ENCODE measurements around the gene COPA.

DNA sequence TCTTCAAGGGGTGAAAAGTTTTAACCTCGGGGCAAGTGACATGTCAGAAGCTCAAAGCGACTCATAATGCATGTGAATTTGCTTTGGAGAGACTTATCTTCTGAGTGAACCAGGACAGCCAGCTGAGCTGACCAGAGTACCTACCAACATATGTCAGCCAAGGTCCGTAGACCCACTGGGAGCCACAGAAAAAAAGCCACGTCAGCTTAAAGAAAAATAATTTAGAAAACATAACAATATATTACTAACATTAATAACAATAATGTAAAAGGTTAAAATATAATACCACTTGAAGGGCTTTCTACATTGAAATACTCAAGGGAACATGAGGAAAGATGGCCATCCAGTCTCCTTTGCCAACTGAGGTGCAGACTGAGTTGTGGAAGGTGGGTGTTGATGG is 65.1 kb downstream of the COPA start:
- TF ChIP-seq, protein P1, sequence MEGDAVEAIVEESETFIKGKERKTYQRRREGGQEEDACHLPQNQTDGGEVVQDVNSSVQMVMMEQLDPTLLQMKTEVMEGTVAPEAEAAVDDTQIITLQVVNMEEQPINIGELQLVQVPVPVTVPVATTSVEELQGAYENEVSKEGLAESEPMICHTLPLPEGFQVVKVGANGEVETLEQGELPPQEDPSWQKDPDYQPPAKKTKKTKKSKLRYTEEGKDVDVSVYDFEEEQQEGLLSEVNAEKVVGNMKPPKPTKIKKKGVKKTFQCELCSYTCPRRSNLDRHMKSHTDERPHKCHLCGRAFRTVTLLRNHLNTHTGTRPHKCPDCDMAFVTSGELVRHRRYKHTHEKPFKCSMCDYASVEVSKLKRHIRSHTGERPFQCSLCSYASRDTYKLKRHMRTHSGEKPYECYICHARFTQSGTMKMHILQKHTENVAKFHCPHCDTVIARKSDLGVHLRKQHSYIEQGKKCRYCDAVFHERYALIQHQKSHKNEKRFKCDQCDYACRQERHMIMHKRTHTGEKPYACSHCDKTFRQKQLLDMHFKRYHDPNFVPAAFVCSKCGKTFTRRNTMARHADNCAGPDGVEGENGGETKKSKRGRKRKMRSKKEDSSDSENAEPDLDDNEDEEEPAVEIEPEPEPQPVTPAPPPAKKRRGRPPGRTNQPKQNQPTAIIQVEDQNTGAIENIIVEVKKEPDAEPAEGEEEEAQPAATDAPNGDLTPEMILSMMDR (IDR thresholded peaks at IDR 0.05; ENCODE audit: extremely low read depth in 1 of 2, insufficient read depth in 1 of 2, low read depth in 1 of 2, low read length in 2 of 2): no peak
- TF ChIP-seq FOS (IDR thresholded peaks at IDR 0.05; ENCODE audit: borderline replicate concordance, insufficient read depth, low read length): no peak
- TF ChIP-seq POLR2A (IDR thresholded peaks at IDR 0.05; ENCODE audit: low read depth, low read length): no peak

Data from endothelial cell of umbilical vein (primary cell).